Activated CD8-positive, alpha-beta T cell treated with anti-CD3 and anti-CD28 coated beads for 36 hours (primary cell): ENCODE results near the gene ABCB8. TPM values are rescaled to one million over a fixed set of nuclear protein-coding genes. Genes with fewer than 3 reads are reported as not detected.
A peak's percentile ranks its signal among the peaks of the same experiment; 100 is the strongest.

Source experiments
- ATAC-seq: fragments of 200-7000 bp; cut with Tn5 transposase; one replicate; pipeline ENCODE4 v1.10.0; 2021; ENCODE audit warnings: mild to moderate bottlenecking, moderate library complexity
- CTCF ChIA-PET: fragments of 350-600 bp; sonication (Branson Sonifier 250); formaldehyde crosslinking; loops from one replicate; lab custom pipeline; 2021; ENCODE audit warnings: antibody characterized with exemption; lab: Charles Lee
- POLR2A ChIA-PET: fragments of 350-600 bp; sonication (Branson Sonifier 250); formaldehyde crosslinking; loops from one replicate; lab custom pipeline; 2021; ENCODE audit warnings: antibody characterized with exemption; lab: Charles Lee
- DNase-seq: peaks from one replicate; pipeline ENCODE4 v3.0.0-alpha.2; 2020
- H3K27ac Mint-ChIP-seq: one replicate; pipeline ENCODE4 v1.8.0; 2021; ENCODE audit warnings: mild to moderate bottlenecking, mixed read lengths
- H3K27me3 Mint-ChIP-seq: one replicate; pipeline ENCODE4 v1.8.0; 2021; ENCODE audit warnings: mixed read lengths
- H3K36me3 Mint-ChIP-seq: one replicate; pipeline ENCODE4 v1.8.0; 2021; ENCODE audit warnings: low read depth, mixed read lengths
- H3K4me1 Mint-ChIP-seq: one replicate; pipeline ENCODE4 v1.8.0; 2021; ENCODE audit warnings: low read depth, mixed read lengths
- H3K4me3 Mint-ChIP-seq: one replicate; pipeline ENCODE4 v1.8.0; 2021; ENCODE audit warnings: mild to moderate bottlenecking, moderate library complexity, mixed read lengths
- H3K9me3 Mint-ChIP-seq: one replicate; pipeline ENCODE4 v1.8.0; 2021; ENCODE audit warnings: mixed read lengths
- intact Hi-C: fragments of 100-400 bp; cut with micrococcal nuclease; formaldehyde crosslinking; loops from one replicate; pipeline ENCODE4 v1.10.0; 2022
- total RNA-seq, 2 experiments: library from RNA; stranded (reverse); gene quantifications; one replicate each; pipeline ENCODE4 v1.2.3, GENCODE V29; 2021
- TF ChIP-seq, protein P1 (sequence below): fragments of 200-600 bp; IDR thresholded peaks from one replicate; pipeline ENCODE4 v1.8.0; 2022; ENCODE audit warnings: antibody characterized with exemption, mild to moderate bottlenecking

Gene ABCB8
- total RNA-seq, 2 experiments from 2014 or later: 41.4 to 47.5 TPM

DNA sequence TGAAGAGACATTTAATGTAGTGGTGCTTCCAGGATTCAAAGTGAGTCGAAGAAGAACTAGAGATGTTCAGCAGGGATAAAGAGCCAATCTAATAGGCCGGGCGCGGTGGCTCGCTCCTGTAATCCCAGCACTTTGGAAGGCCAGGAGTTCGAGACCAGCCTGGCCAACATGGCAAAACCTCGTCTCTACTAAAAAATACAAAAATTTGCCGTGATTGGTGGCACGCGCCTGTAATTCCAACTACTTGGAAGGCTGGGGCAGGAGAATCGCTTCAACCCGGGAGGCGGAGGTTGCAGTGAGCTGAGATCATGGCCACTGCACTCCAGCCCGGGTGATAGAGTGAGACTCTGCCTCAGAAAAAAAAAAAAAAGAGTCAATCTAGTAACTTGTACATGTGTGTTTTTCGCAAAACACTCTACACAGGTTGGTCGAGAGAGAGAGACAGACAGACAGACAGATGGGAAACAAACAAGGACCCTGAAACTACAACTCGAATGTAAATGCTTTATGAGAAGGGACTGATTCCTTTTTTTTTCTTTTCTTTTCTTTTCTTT, 775 bp downstream of the ABCB8 start:
- peak overlapping the region; percentile 88 for H3K4me3 Mint-ChIP-seq
- POLR2A ChIA-PET: interaction anchor here (1.2 to 1.9 kb wide), 4 partner anchors 10 to 18 kb away, joined by 4 to 20 read pairs (median 8); no protein-coding TSS in a partner anchor
- CTCF ChIA-PET: interaction anchor here (0.9 to 8.4 kb wide), 7 partner anchors 13 to 88 kb away, joined by 3 to 73 read pairs (median 6); partner anchors contain the start of gene SLC4A2
- no peak for DNase-seq
- no peaks in the 10 kb centered on the region for H3K27me3 Mint-ChIP-seq
- H3K27ac Mint-ChIP-seq: peak overlapping the region; percentile 95
- H3K9me3 Mint-ChIP-seq: no peaks in the 10 kb centered on the region
- ATAC-seq: no peak
- peaks cover 17% of the 10 kb centered on the region for H3K4me1 Mint-ChIP-seq
- H3K36me3 Mint-ChIP-seq: peaks cover 4% of the 10 kb centered on the region
- TF ChIP-seq, protein P1, sequence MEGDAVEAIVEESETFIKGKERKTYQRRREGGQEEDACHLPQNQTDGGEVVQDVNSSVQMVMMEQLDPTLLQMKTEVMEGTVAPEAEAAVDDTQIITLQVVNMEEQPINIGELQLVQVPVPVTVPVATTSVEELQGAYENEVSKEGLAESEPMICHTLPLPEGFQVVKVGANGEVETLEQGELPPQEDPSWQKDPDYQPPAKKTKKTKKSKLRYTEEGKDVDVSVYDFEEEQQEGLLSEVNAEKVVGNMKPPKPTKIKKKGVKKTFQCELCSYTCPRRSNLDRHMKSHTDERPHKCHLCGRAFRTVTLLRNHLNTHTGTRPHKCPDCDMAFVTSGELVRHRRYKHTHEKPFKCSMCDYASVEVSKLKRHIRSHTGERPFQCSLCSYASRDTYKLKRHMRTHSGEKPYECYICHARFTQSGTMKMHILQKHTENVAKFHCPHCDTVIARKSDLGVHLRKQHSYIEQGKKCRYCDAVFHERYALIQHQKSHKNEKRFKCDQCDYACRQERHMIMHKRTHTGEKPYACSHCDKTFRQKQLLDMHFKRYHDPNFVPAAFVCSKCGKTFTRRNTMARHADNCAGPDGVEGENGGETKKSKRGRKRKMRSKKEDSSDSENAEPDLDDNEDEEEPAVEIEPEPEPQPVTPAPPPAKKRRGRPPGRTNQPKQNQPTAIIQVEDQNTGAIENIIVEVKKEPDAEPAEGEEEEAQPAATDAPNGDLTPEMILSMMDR: peak; percentile 18
- intact Hi-C loops: loop anchor here (2.0 kb wide), 1 partner anchor 30 kb away; the partner anchor contains the start of gene SLC4A2

GRCh38 chr7:151031011-151031410, 2.8 kb downstream of the ABCB8 start:
- no peaks in the 10 kb centered on the region for H3K27me3 Mint-ChIP-seq
- intact Hi-C loops: no loop called here

DNA sequence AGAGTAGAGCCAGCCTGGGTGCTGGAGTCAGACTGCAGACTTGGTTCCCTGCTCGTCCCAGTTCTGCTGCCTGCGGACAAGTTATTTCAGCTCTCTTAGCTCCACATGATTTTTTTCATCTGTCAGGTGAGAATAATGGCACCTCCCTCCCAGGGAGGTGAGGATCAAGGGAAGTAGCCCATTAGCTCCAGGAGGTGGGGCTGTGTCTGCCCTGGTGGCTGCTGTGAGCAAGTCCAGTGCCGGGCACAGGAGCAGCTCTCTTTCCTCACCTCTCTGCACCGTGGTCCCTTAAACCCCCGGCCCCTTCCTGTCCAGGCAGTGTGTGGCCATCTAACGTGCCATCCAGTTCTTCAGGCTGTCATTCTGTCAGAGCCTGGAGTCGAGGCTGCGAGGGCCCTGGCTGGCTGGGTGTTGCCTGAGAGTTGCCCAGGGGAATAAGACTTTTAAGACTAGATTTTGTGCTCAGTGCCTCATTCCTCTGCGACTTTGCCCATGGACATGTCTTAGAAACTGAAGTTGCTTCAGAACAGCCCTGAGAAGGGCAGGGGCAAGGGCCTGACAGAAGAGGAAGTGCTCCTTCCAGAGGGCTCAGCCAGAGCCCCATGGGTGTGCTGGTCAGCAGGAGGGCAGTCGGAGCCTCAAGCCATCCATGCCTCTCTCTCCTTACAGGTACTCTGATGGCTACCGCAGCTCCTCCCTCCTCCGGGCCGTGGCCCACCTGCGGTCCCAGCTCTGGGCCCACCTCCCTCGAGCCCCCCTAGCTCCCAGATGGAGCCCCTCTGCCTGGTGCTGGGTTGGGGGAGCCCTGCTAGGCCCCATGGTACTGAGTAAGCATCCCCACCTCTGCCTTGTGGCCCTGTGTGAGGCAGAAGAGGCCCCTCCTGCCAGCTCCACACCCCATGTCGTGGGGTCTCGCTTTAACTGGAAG, 5.0 kb downstream of the ABCB8 start:
- peaks cover 11% of the 10 kb centered on the region for H3K36me3 Mint-ChIP-seq
- ATAC-seq: no peak
- intact Hi-C loops: no loop called here

More at GRCh38 chr7:151031011-151031410, 2.8 kb downstream of the ABCB8 start:
- H3K36me3 Mint-ChIP-seq: peaks cover 9% of the 10 kb centered on the region
- H3K9me3 Mint-ChIP-seq: no peaks in the 10 kb centered on the region
- no peak overlapping the region for H3K27ac Mint-ChIP-seq
- POLR2A ChIA-PET: interaction anchor here (0.6 kb wide), 1 partner anchor 34 kb away, joined by 3 read pairs; no protein-coding TSS in a partner anchor
- DNase-seq (no peak), ATAC-seq (no peak)
- CTCF ChIA-PET: interaction anchor here (2.3 to 8.4 kb wide), 2 partner anchors 15 to 80 kb away, joined by 8 to 73 read pairs; no protein-coding TSS in a partner anchor
- H3K4me3 Mint-ChIP-seq: no peak overlapping the region
- TF ChIP-seq, protein P1: no peak
- peaks cover 17% of the 10 kb centered on the region for H3K4me1 Mint-ChIP-seq

GRCh38 chr7:151033864-151034249, 5.6 kb downstream of the ABCB8 start:
- H3K4me3 Mint-ChIP-seq: no peak overlapping the region
- POLR2A ChIA-PET: interaction anchor here (1.0 kb wide), 1 partner anchor 12 kb away, joined by 3 read pairs; no protein-coding TSS in a partner anchor
- no peaks in the 10 kb centered on the region for H3K27me3 Mint-ChIP-seq
- intact Hi-C loops: no loop called here
- no peak for DNase-seq
- no peak overlapping the region for H3K27ac Mint-ChIP-seq
- no peak for ATAC-seq
- H3K4me1 Mint-ChIP-seq: peaks cover 12% of the 10 kb centered on the region
- CTCF ChIA-PET: interaction anchor here (8.4 kb wide), 1 partner anchor 18 kb away, joined by 73 read pairs; no protein-coding TSS in a partner anchor
- H3K36me3 Mint-ChIP-seq: peaks cover 10% of the 10 kb centered on the region
- TF ChIP-seq, protein P1: no peak
- H3K9me3 Mint-ChIP-seq: no peaks in the 10 kb centered on the region

More for the DNA sequence above, 5.0 kb downstream of the ABCB8 start:
- Mint-ChIP-seq H3K27ac (no peak overlapping the region), H3K27me3 (no peaks in the 10 kb centered on the region), H3K9me3 (no peaks in the 10 kb centered on the region), H3K4me1 (peaks cover 10% of the 10 kb centered on the region), H3K4me3 (no peak overlapping the region)
- TF ChIP-seq, protein P1: no peak
- no peak for DNase-seq
- CTCF ChIA-PET: interaction anchor here (2.3 to 8.4 kb wide), 2 partner anchors 17 to 77 kb away, joined by 8 to 73 read pairs; no protein-coding TSS in a partner anchor
- POLR2A ChIA-PET: no interaction called here
